ENCODE measurements around the gene FAM161A. TPM values are rescaled to one million over a fixed set of nuclear protein-coding genes. Genes with fewer than 3 reads are reported as not detected.
A peak's percentile ranks its signal among the peaks of the same experiment; 100 is the strongest.
"Not testable (repeated sequence)": the region's sequence is repeated elsewhere in the genome, so short reads cannot be mapped to it uniquely, and the experiment has no call there.

FAM161A gene
- total RNA-seq, 1 donor from 2014 or later: 5.2 TPM

DNA sequence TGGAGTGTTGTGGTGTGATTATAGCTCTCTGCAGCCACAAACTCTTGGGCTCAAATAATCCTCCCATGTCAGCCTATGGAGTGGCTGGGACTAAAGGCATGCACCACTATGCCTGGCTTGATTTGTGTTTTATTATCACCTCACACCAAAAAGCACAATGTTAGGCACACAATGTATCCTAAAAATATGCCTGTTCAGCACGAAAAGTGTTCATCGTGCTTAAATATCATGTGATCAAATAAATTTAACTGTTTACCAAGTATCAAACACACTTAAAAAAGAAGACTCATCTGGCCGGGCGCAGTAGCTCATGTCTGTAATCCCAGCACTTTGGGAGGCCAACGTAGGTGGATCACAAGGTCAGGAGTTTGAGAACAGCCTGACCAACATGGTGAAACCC, 29.0 kb upstream of the FAM161A start:
- DNase-seq (ENCODE audit: low read depth): no peak
- H3K4me3 ChIP-seq (ENCODE audit: low read depth, low read length): no peak overlapping the region
- TF ChIP-seq, protein P1, sequence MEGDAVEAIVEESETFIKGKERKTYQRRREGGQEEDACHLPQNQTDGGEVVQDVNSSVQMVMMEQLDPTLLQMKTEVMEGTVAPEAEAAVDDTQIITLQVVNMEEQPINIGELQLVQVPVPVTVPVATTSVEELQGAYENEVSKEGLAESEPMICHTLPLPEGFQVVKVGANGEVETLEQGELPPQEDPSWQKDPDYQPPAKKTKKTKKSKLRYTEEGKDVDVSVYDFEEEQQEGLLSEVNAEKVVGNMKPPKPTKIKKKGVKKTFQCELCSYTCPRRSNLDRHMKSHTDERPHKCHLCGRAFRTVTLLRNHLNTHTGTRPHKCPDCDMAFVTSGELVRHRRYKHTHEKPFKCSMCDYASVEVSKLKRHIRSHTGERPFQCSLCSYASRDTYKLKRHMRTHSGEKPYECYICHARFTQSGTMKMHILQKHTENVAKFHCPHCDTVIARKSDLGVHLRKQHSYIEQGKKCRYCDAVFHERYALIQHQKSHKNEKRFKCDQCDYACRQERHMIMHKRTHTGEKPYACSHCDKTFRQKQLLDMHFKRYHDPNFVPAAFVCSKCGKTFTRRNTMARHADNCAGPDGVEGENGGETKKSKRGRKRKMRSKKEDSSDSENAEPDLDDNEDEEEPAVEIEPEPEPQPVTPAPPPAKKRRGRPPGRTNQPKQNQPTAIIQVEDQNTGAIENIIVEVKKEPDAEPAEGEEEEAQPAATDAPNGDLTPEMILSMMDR (conservative IDR thresholded peaks at IDR 0.05; ENCODE audit: low read depth, low read length): no peak

DNA sequence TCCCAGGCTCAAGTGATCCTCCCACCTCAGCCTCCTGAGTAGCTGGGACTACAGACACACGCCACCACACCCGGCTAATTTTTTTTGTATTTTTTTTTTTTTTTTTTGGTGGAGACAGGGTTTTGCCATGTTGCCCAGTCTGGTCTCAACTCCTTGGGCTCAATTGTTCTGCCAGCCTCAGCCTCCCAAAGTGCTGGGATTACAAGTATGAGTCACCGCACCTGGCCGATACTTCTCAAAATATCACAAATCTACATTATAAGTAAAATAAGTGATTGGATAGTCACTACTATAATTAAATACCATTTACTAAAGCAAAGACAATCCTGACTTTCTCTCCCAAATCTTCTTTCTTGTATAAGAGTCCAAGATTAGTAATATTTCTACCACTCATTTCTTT, 25.5 kb upstream of the FAM161A start:
- DNase-seq (ENCODE audit: low read depth): not testable (repeated sequence)

DNA sequence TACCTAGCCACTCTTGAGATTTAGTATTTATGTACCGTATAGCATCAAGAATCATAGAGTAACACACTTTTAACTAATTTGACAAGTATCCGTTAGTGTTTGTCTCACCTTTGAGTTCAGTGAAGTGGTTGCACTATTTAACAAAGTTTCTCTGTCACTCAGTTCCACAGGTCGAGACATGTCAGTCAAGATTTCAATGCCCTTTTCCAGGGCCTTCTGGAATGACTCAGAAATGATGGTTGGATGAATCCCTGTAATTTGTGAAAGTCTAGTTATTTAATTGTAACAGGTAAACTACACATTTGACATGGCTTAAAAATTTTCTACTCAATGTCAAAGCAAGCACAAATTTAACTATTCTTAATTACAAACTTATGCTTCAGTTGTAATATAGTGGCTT, 24.9 kb upstream of the FAM161A start:
- DNase-seq (ENCODE audit: low read depth): peak; percentile 26
- TF ChIP-seq, protein P1 (conservative IDR thresholded peaks at IDR 0.05; ENCODE audit: low read depth, low read length): no peak
- H3K4me3 ChIP-seq (ENCODE audit: low read depth, low read length): no peak overlapping the region

More for the DNA sequence above, 25.5 kb upstream of the FAM161A start:
- H3K4me3 ChIP-seq (ENCODE audit: low read depth, low read length): not testable (repeated sequence)

DNA sequence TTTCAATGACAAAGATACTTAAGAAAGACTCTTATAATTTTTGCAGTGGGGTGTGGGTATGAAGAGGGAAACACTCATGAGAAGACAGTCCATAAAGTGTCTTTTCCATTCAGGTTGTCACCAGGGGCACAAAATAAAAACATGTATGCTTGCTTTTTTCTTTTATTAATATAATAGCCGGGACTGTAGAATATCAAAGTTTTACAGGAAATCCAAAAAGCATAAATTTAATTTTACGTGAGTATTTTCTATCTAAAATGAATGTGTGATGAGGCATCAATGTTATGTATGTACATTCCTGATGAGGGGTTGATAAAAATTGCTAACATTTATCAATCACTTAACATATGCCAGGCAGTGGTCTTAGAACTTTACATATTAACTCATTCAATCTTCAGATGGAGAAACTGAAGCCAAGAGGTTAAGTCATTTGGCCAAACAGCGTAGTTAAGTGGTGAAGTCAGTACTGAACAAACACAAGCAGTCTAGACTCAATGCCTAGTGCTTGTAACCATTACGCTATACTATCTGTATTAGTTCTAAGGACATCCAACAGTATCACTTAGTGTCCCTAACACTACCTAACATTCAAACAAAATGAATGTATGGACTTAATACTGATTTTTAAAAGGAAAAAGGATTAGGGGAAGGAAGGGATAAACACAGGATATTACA, 23.8 kb upstream of the FAM161A start:
- no peak for DNase-seq (ENCODE audit: low read depth)
- no peak overlapping the region for H3K4me3 ChIP-seq (ENCODE audit: low read depth, low read length)
- TF ChIP-seq, protein P1 (conservative IDR thresholded peaks at IDR 0.05; ENCODE audit: low read depth, low read length): no peak

DNA sequence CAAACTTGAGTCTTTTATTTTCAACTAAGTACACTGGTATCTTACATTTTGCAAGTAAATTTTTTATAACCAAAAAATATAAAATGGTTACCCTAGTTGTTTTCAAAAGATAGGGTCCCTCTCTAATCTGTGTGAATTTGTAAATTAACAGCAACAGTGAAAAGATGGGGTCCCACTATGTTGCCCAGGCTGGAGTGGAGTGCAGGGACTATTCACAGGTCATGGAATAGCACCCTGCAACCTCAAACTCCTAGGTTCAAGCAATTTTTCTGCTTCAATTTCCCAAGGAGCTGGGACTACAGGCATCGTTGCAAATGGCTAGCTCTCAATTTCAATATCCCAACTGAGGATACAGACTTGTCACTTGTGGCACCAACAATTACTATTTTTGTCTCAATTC, 22.5 kb upstream of the FAM161A start:
- TF ChIP-seq, protein P1 (conservative IDR thresholded peaks at IDR 0.05; ENCODE audit: low read depth, low read length): no peak
- no peak overlapping the region for H3K4me3 ChIP-seq (ENCODE audit: low read depth, low read length)
- no peak for DNase-seq (ENCODE audit: low read depth)

DNA sequence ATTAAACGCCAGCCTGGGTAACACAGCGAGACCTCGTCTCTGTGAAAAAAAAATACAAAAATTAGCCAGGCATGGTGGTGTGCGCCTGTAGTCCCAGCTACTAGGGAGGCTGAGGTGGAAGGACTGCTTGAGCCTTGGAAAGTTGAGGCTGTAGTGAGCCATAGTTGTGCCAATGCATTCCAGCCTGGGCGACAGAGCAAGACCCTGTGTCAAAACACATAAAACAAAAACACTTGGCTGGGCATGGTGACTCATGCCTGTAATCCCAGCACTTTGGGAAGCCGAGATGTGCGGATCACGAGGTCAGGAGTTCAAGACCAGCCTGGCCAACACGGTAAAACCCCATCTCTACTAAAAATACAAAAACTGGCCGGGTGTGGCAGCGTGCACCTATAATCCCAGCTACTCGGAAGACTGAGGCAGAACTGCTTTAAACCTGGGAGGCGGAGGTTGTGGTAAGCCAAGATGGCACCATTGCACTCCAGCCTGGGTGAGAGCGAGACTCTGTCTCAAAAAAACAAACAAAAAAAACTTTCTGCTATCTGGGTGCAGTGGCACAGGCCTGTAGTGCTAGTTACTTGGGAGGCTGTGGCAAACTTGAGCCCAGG, 12.7 kb upstream of the FAM161A start:
- not testable (repeated sequence) for H3K4me3 ChIP-seq (ENCODE audit: low read depth, low read length); DNase-seq (ENCODE audit: low read depth)

DNA sequence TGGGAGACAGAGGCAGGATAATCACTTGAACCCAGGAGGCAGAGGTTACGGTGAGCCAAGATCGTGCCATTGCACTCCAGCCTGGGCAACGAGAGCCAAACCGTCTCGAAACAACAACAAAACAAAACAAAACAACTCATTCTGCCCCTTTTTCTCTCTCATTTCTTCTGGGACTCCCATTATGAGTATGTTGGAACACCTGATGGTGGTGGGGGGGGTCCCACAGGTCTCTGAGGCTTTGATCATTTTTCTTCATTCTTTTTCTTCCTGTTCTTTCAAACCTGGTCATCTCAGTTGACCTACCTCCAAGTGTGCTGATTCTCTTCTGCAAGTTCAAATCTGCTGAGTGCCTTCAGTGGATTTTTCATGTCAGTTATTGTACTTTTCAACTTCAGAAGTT, 8.2 kb upstream of the FAM161A start:
- no peak for DNase-seq (ENCODE audit: low read depth)

More for the DNA sequence above, 8.2 kb upstream of the FAM161A start:
- TF ChIP-seq, protein P1 (conservative IDR thresholded peaks at IDR 0.05; ENCODE audit: low read depth, low read length): no peak
- H3K4me3 ChIP-seq (ENCODE audit: low read depth, low read length): no peak overlapping the region

Data from epithelial cell of proximal tubule (primary cell).